ENCODE measurements around the gene TAPBP. TPM values are rescaled to one million over a fixed set of nuclear protein-coding genes. Genes with fewer than 3 reads are reported as not detected.

The TAPBP gene
- total RNA-seq, 1 experiment from 2014 or later: 28.2 TPM

- H3K14ac ChIP-seq (ENCODE audit: insufficient read depth, low read length): no peak overlapping the region
- H3K4ac ChIP-seq (ENCODE audit: low read depth, low read length): no peak overlapping the region
- no peaks in the 10 kb centered on the region for H3K4me1 Mint-ChIP-seq
- no CpG with 5 or more reads among the region's 4 CpGs for WGBS (ENCODE audit: extremely low coverage, insufficient read length, low lambda C conversion rate)
- H3K4me1 ChIP-seq (ENCODE audit: insufficient read depth, low read length): no peaks in the 10 kb centered on the region
- H3K9ac ChIP-seq (ENCODE audit: extremely low read depth, insufficient read length, low read length): no peak overlapping the region
- H2BK20ac ChIP-seq (ENCODE audit: low read depth, low read length, poor library complexity, severe bottlenecking): no peak overlapping the region
- no peaks in the 10 kb centered on the region for H4K20me1 ChIP-seq (ENCODE audit: control insufficient read depth, insufficient read depth, insufficient read length)
- H3K27me3 Mint-ChIP-seq (ENCODE audit: low read depth): peaks cover 2% of the 10 kb centered on the region; the same call in 1 of the 2 replicates
- H4K8ac ChIP-seq (replicated peaks; ENCODE audit: insufficient read length, low read depth, low read length): no peak overlapping the region
- no peaks in the 10 kb centered on the region for H3K23me2 ChIP-seq (ENCODE audit: insufficient read length, low read depth, low read length, poor library complexity, severe bottlenecking)
- no peaks in the 10 kb centered on the region for H3K79me2 ChIP-seq (ENCODE audit: insufficient read depth, low read length)
- H3K23ac ChIP-seq (ENCODE audit: insufficient read length, low read depth, low read length): no peak overlapping the region
- no peak overlapping the region for H3K27ac Mint-ChIP-seq
- no peak overlapping the region for H3K27ac ChIP-seq (ENCODE audit: insufficient read length, low read depth, low read length)
- H3K9me3 Mint-ChIP-seq: no peaks in the 10 kb centered on the region
- no peaks in the 10 kb centered on the region for H3K9me3 ChIP-seq (ENCODE audit: control insufficient read depth, low read depth, low read length)
- no peak overlapping the region for H3K56ac ChIP-seq (ENCODE audit: insufficient read length, low read depth, low read length)
- H3K79me1 ChIP-seq (ENCODE audit: insufficient read depth, low read depth, low read length, poor library complexity, severe bottlenecking): no peaks in the 10 kb centered on the region
- no peak for DNase-seq
- H2AFZ ChIP-seq (ENCODE audit: low read length): no peak overlapping the region
- no peaks in the 10 kb centered on the region for H3K27me3 ChIP-seq (ENCODE audit: insufficient read depth, low read length)
- no peak overlapping the region for H2BK120ac ChIP-seq (ENCODE audit: low read depth, low read length, poor library complexity, severe bottlenecking)
- H3K4me3 Mint-ChIP-seq: no peak overlapping the region
- no peaks in the 10 kb centered on the region for H3K36me3 Mint-ChIP-seq (ENCODE audit: insufficient read depth in 1 of 3, low read depth in 3 of 3)
- no peak overlapping the region for H2BK15ac ChIP-seq (ENCODE audit: low read depth, low read length)
- H2BK5ac ChIP-seq (ENCODE audit: insufficient read length, low read length): no peak overlapping the region
- H3T11ph ChIP-seq (ENCODE audit: low read length): no peak overlapping the region
- no peak overlapping the region for H2BK12ac ChIP-seq (ENCODE audit: insufficient read length, low read depth, low read length)
- no peak overlapping the region for H4K5ac ChIP-seq (ENCODE audit: insufficient read length, low read depth, low read length)
- H4K91ac ChIP-seq (ENCODE audit: insufficient read length, low read depth, low read length): no peak overlapping the region
- H2AK5ac ChIP-seq (ENCODE audit: insufficient read length, low read length): no peak overlapping the region
- no peak overlapping the region for H3K4me2 ChIP-seq (ENCODE audit: insufficient read depth, insufficient read length, low read length)
- TF ChIP-seq, protein P1, sequence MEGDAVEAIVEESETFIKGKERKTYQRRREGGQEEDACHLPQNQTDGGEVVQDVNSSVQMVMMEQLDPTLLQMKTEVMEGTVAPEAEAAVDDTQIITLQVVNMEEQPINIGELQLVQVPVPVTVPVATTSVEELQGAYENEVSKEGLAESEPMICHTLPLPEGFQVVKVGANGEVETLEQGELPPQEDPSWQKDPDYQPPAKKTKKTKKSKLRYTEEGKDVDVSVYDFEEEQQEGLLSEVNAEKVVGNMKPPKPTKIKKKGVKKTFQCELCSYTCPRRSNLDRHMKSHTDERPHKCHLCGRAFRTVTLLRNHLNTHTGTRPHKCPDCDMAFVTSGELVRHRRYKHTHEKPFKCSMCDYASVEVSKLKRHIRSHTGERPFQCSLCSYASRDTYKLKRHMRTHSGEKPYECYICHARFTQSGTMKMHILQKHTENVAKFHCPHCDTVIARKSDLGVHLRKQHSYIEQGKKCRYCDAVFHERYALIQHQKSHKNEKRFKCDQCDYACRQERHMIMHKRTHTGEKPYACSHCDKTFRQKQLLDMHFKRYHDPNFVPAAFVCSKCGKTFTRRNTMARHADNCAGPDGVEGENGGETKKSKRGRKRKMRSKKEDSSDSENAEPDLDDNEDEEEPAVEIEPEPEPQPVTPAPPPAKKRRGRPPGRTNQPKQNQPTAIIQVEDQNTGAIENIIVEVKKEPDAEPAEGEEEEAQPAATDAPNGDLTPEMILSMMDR (conservative IDR thresholded peaks at IDR 0.05): no peak
- no peak overlapping the region for H3K18ac ChIP-seq (ENCODE audit: insufficient read length, low read depth, low read length)
These were observed 22.0 kb upstream of the TAPBP start for GRCh38 chr6:33335916-33336315.

All from H9 (cell line).